Measurements from ENCODE around the gene SH3PXD2A. TPM values are rescaled to one million over a fixed set of nuclear protein-coding genes. Genes with fewer than 3 reads are reported as not detected.

The SH3PXD2A gene
- total and polyA plus RNA-seq, 2 of the 4 experiments (the other 2 are of a cell fraction) = 6.3 to 23.0 TPM

DNA sequence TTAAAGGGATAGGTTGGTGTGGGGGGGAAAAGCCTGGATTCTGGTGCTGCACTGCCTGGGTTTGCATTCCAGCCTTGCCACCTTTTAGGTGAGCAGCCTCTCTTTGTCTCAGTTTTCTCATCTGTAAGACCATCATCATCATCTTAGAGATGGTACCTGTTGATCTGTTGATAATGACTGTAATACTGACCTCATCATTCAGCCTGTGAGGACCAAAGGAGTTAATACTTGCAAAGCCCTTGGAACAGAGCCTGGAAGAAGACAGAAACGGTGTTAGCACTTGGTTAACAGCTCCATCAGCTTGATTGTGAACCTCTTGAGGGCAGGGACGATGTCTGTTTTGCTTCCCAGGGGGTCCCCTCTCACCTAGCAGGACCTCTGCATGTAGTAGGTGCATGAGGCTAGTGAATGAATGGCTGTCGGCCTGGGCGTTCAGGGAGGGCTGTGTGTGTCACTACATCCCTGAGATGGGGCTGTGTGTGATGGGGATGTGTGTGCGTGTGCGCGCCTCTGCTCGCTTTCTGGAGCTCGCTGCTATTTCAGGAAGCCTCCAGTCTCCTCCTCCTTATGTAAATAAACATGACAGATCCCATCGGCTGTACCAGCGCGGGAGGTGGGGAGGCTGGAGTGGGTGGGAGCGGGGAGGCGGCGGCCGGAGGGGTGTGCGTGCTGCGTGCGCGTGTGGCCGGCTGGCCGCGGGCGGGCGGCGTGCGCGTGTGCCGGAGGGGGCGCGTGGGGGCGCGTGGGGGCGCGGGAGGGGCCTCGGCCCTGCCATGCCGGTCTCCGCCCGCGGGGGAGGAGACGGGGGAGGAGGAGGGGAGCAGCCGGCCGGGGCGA is 300.7 kb downstream of the SH3PXD2A start:
- Histone ChIP-seq H3K9ac (ENCODE audit: low read depth, low read length) (no peak overlapping the region), H3K18ac (ENCODE audit: low read depth, low read length) (no peak overlapping the region), H3K9me3 (ENCODE audit: control insufficient read depth, insufficient read depth, low read length) (no peaks in the 10 kb centered on the region), H4K5ac (ENCODE audit: low read depth, low read length) (no peak overlapping the region), H3K36me3 (ENCODE audit: control insufficient read depth, insufficient read depth, low read length) (no peaks in the 10 kb centered on the region), H3K4me3 (ENCODE audit: insufficient read depth, low read depth, low read length) (peak overlapping the region; percentile 9; the same call in 1 of the 2 replicates), H3K14ac (replicated peaks; ENCODE audit: low read depth, low read length) (0 out of 2 replicates have a peak overlapping the region, but pooled peaks have one; percentile 25), H4K91ac (ENCODE audit: insufficient read depth, low read depth, low read length) (no peak overlapping the region), H3K4ac (ENCODE audit: low read depth, low read length) (no peak overlapping the region), H4K8ac (ENCODE audit: low read depth in 2 of 2, low read length in 2 of 2) (no peak overlapping the region), H3K4me1 (ENCODE audit: control insufficient read depth, insufficient read depth, low read length) (peaks cover 7% of the 10 kb centered on the region), H4K20me1 (ENCODE audit: insufficient read depth, low read length) (peaks cover 5% of the 10 kb centered on the region), H2AK9ac (replicated peaks; ENCODE audit: low read depth, low read length, poor library complexity) (peak overlapping the region; percentile 83), H2BK5ac (ENCODE audit: low read depth, low read length, poor library complexity, severe bottlenecking) (no peak overlapping the region), H2AK5ac (ENCODE audit: low read depth, low read length) (peak overlapping the region; percentile 57), H2BK15ac (ENCODE audit: low read depth, low read length) (no peak overlapping the region), H2AFZ (replicated peaks; ENCODE audit: low read length, poor library complexity) (peak overlapping the region; percentile 84), H2BK120ac (ENCODE audit: low read depth, low read length) (peak overlapping the region; percentile 32; the same call in 1 of the 2 replicates), H3K27me3 (ENCODE audit: control insufficient read depth, insufficient read depth, low read length) (peaks cover 62% of the 10 kb centered on the region), H3K79me1 (ENCODE audit: low read depth in 1 of 2, low read length in 2 of 2) (no peaks in the 10 kb centered on the region), H3K27ac (ENCODE audit: insufficient read depth, low read length) (no peak overlapping the region), H3K23ac (ENCODE audit: low read depth, low read length) (peak overlapping the region; percentile 50; the same call in 1 of the 2 replicates), H3K4me2 (ENCODE audit: low read depth, low read length) (peak overlapping the region; percentile 56; the same call in 1 of the 2 replicates), H3K9me1 (ENCODE audit: insufficient read depth, low read length) (peaks cover 14% of the 10 kb centered on the region), H3K56ac (ENCODE audit: extremely low read depth, insufficient read depth, low read length) (no peak overlapping the region), H2BK20ac (ENCODE audit: low read depth, low read length) (peak overlapping the region; percentile 9)
- WGBS, 2 experiments (ENCODE audit: extremely low coverage in 2 of 2, insufficient read length in 1 of 2) = 0% methylated on average over 1 of the region's 44 CpGs; no CpG with 5 or more reads in 1 of the 2 experiments
- intact Hi-C loops (cut with micrococcal nuclease) (no loop called here), in situ Hi-C loops (cut with MboI; ENCODE audit: low sequenced_read_pairs) (no loop called here), dilution Hi-C loops (cut with HindIII; ENCODE audit: low sequenced_read_pairs, unreplicated experiment) (no loop called here)
- POLR2A ChIA-PET (ENCODE audit: unreplicated experiment) = no interaction called here
- BruUV-seq (replicated peaks) = no TSS peak
- peak; percentile 93 for ATAC-seq (ENCODE audit: low read depth)
- DNase-seq = peak; percentile 80
- CTCF ChIA-PET = interaction anchor here (0.6 kb wide), 1 partner anchor 12 kb away, joined by 3 read pairs; no protein-coding TSS in a partner anchor
- TF ChIP-seq, protein P1, sequence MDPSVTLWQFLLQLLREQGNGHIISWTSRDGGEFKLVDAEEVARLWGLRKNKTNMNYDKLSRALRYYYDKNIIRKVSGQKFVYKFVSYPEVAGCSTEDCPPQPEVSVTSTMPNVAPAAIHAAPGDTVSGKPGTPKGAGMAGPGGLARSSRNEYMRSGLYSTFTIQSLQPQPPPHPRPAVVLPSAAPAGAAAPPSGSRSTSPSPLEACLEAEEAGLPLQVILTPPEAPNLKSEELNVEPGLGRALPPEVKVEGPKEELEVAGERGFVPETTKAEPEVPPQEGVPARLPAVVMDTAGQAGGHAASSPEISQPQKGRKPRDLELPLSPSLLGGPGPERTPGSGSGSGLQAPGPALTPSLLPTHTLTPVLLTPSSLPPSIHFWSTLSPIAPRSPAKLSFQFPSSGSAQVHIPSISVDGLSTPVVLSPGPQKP (IDR thresholded peaks at IDR 0.05; ENCODE audit: borderline replicate concordance, low read depth, low read length) = no peak
- TF ChIP-seq RAD21 (IDR thresholded peaks at IDR 0.05; ENCODE audit: low read length) (no peak), MXI1 (IDR thresholded peaks at IDR 0.05; ENCODE audit: borderline replicate concordance, low read depth, low read length) (peak; percentile 73; the same call in 1 of the 2 replicates), BHLHE40 (IDR thresholded peaks at IDR 0.05; ENCODE audit: low read depth, low read length) (peak; percentile 49; the same call in 1 of the 2 replicates), CHD1 (IDR thresholded peaks at IDR 0.05; ENCODE audit: low read depth, low read length) (no peak), MAZ (IDR thresholded peaks at IDR 0.05; ENCODE audit: borderline replicate concordance, low read depth, low read length) (peak; percentile 80; the same call in 1 of the 2 replicates), CEBPB (IDR thresholded peaks at IDR 0.05; ENCODE audit: low read depth, low read length) (no peak), NFE2L2 (IDR thresholded peaks at IDR 0.05; ENCODE audit: low read depth, low read length) (no peak), USF2 (IDR thresholded peaks at IDR 0.05; ENCODE audit: low read depth, low read length) (no peak), FOS (IDR thresholded peaks at IDR 0.05; ENCODE audit: low read depth, low read length) (no peak), POLR2A (IDR thresholded peaks at IDR 0.05; ENCODE audit: low read depth, low read length) (no peak), RFX5 (IDR thresholded peaks at IDR 0.05; ENCODE audit: low read depth, low read length) (no peak), RCOR1 (IDR thresholded peaks at IDR 0.05; ENCODE audit: insufficient replicate concordance, low read length) (no peak)
- TF ChIP-seq, protein P2, sequence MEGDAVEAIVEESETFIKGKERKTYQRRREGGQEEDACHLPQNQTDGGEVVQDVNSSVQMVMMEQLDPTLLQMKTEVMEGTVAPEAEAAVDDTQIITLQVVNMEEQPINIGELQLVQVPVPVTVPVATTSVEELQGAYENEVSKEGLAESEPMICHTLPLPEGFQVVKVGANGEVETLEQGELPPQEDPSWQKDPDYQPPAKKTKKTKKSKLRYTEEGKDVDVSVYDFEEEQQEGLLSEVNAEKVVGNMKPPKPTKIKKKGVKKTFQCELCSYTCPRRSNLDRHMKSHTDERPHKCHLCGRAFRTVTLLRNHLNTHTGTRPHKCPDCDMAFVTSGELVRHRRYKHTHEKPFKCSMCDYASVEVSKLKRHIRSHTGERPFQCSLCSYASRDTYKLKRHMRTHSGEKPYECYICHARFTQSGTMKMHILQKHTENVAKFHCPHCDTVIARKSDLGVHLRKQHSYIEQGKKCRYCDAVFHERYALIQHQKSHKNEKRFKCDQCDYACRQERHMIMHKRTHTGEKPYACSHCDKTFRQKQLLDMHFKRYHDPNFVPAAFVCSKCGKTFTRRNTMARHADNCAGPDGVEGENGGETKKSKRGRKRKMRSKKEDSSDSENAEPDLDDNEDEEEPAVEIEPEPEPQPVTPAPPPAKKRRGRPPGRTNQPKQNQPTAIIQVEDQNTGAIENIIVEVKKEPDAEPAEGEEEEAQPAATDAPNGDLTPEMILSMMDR (conservative IDR thresholded peaks at IDR 0.05; ENCODE audit: low read depth, low read length) = no peak
